Fibroblast of the aortic adventitia (primary cell): ENCODE measurements around the gene LIMK2. TPM values are rescaled to one million over a fixed set of nuclear protein-coding genes. Genes with fewer than 3 reads are reported as not detected.

ENCODE experiments used
- DNase-seq: peaks from one replicate; pipeline ENCODE4 v3.0.0-alpha.2; 2010; ENCODE audit warnings: low read depth
- H3K4me3 ChIP-seq: 2 replicates; pipeline ENCODE4 v1.5.1; 2011; ENCODE audit warnings: low read depth, mild to moderate bottlenecking, control low read depth, low read length, moderate library complexity
- total RNA-seq: library from RNA; depleted of rRNA; stranded (reverse); fragments of >200 nt; gene quantifications from 2 replicates; pipeline ENCODE4 v1.2.3, GENCODE V29; 2012; ENCODE audit warnings: low replicate concordance
- TF ChIP-seq, protein P1 (sequence below): IDR thresholded peaks from 2 replicates; pipeline ENCODE4 v1.5.1; 2011; ENCODE audit warnings: mild to moderate bottlenecking, low read length, control low read depth, inconsistent platforms; ENCODE audit not compliant: insufficient read depth

The LIMK2 gene
- total RNA-seq, 1 donor, result 10.0 TPM

DNA sequence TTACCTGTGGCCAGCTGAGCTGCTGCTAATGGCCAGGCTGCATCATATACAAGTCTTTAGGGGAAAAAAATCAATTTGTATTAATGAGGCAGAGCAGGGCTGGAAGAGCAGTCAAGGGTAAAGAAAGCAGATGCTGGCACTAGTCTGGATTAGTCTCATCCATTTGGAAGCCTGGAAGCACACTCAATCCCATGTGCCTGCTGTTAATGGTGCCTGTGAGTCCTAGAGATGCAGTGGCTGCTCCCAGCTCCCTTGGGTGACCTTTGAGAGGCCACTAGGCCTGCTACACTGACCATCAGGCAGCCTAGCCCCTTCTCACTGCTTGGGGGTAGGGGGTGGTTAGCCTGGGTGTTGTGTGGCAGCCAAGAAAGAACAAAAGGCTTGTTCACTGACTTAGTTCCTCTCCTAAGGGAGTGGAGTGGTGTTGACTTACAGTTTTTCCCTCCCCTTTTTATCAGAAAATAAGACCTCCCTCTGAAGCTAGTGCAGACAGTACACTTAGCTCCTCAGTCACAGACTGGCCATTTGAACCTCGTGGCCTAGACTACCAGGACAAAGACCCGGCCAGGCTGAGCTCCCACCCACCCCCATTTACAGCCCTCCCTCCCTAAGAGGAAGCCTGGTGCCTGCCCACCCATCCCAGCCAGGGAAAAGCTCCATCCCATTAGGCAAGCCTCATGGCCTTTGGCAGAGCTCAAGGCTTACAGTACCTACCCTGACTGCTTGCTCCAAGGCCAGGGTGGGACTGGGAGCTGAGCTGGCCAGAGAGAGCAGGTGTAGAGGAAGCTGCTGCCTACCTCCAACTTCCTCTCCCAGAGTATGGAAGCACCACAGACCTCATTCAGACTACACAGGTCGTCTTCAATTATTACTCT lies 72.4 kb downstream of the LIMK2 start:
- DNase-seq, result no peak
- no peak overlapping the region for H3K4me3 ChIP-seq
- TF ChIP-seq, protein P1, sequence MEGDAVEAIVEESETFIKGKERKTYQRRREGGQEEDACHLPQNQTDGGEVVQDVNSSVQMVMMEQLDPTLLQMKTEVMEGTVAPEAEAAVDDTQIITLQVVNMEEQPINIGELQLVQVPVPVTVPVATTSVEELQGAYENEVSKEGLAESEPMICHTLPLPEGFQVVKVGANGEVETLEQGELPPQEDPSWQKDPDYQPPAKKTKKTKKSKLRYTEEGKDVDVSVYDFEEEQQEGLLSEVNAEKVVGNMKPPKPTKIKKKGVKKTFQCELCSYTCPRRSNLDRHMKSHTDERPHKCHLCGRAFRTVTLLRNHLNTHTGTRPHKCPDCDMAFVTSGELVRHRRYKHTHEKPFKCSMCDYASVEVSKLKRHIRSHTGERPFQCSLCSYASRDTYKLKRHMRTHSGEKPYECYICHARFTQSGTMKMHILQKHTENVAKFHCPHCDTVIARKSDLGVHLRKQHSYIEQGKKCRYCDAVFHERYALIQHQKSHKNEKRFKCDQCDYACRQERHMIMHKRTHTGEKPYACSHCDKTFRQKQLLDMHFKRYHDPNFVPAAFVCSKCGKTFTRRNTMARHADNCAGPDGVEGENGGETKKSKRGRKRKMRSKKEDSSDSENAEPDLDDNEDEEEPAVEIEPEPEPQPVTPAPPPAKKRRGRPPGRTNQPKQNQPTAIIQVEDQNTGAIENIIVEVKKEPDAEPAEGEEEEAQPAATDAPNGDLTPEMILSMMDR, result no peak

DNA sequence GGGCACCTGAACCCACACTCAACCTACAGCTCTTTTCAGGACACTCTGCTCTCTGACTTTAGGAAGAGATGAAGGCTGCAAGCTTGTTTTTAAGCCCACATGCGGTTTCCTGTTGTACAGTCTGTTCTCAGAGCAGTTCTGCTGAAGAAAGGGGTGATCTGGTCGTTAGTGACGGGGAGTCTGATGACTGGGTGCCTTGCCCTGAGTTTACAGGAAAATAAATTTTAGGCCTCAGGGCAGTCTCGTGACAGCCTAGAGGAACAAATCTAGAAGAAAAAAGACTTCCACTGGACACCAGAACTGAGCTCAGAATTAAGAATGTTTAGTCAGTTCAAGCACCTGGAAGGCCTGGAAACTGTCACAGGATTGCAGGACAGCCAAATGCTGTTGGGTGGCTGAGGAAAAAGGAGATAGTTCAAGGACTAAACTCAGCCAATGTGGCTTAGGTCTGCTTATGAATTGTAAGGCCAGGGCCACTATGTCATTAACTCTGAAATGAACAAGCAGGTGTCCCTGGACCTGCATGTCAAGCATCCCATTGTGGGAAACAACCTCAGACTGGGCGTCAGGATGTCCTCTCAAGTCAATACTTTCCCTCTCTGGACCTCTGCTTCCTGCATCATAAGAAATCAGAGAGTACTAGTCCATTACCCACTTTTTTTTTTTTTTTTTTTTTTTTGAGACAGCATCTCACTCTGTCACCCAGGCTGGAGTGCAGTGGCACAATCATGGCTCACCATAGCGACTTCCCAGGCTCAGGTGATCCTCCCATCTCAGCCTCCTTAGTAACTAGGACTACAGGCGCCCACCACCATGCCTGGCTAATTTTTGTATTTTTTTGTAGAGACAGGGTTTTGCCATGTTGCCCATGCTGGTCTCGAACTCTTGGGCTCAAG lies 74.5 kb downstream of the LIMK2 start:
- DNase-seq, result no peak
- H3K4me3 ChIP-seq, result no peak overlapping the region
- TF ChIP-seq, protein P1, result no peak

DNA sequence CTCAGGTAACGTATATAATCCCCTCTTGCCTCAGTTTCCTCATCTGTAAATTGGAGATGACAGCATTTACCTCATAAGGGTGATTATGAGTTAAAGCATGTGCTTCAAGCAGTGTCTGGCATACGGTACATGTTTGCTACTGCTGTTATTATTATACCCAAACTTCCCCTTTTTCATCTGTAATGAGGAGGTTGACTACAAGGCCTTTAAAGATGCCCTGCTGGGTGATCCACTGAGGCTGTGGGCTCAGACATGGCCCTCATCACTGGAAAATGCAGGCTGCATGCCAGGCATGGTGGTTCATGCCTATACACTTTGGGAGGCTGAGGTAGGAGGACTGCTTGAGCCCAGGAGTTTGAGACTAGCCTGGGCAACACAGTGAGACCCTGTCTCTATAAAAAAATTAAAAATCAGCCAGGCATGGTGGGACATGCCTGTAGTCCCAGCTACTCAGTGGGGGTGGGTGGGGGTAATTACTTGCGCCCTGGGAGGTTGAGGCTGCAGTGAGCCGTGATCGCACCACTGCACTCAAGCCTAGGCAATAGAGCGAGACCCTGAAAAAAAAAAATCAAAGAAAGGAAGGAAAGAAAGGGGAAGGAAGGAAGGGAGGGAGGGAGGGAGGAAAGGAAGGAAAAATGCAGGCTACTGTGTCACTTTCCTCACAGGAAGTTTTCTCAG lies 75.9 kb downstream of the LIMK2 start:
- TF ChIP-seq, protein P1, result no peak
- no peak overlapping the region for H3K4me3 ChIP-seq
- no peak for DNase-seq

DNA sequence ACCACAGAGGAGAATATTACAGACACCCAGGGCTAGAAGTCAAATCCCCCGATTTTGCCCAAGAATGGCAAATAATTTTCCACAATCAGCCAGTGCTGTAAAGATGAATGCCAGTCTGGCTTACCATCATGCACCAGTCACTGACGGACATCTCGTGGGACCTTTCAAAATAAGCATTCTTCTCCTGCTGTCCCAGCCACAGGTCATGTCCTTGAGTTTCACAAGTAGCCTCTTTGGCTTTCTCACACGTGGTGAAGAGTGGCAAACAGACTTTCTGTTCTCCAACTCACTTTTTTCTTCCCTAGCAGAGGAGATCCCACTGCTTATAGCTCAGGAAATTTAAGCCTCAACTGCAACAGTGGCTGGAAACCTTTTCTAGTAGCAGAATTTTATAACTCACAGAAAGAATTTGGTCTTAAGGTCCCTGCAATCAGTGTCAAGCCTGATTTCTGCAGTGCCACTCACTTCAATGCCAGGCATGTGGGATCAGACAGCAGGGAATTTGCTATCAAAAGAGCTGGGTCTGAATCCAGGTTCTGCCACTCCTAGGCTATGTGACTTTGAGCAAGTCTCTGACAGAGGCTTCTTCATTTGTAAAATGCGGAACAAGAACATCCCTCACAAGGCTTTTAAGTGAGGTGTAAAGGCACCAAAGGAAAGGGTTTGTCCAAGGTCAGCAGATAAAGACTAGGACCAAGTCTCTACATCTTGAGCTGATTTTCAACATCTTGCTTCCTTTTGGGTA lies 76.6 kb downstream of the LIMK2 start:
- no peak overlapping the region for H3K4me3 ChIP-seq
- DNase-seq, result no peak
- TF ChIP-seq, protein P1, result no peak

DNA sequence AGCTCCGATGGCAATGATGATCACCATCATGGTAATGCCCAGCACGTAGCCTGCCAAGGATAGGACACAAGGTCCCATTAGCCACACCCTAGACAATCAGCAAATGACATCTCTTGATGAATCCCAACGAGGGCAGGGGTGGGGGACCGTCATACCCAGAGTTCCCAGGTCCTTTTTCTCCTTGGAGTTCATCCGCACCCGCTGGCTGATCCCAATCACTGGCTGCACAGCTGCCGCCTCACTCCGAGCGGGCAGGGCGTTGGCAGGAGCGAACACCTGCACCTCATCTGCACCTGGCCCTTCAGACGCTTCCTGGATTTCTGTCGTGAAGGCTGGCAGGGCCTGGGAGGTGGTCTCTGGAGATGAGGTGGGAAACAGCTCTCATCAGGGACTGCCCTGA lies 77.2 kb downstream of the LIMK2 start:
- no peak overlapping the region for H3K4me3 ChIP-seq
- no peak for DNase-seq
- TF ChIP-seq, protein P1, result no peak
